ENCODE results near the gene GALNT2. TPM values are rescaled to one million over a fixed set of nuclear protein-coding genes. Genes with fewer than 3 reads are reported as not detected.

GALNT2 gene
- total and polyA plus RNA-seq, 2 experiments from 2014 or later: 17.8 to 48.3 TPM

- no peak overlapping the region for H3K4me3 ChIP-seq
- ATAC-seq (no peak), DNase-seq (ENCODE audit: low spot score) (no peak)
- no peak overlapping the region for H3K4me3 Mint-ChIP-seq
- H3K4me1 ChIP-seq (ENCODE audit: insufficient read depth): peaks cover 2% of the 10 kb centered on the region; the same call in 1 of the 2 replicates
- H2AFZ ChIP-seq: no peak overlapping the region
- no peaks in the 10 kb centered on the region; the same call in 1 of the 2 replicates for H4K20me1 ChIP-seq (replicated peaks; ENCODE audit: insufficient read depth)
- H3K36me3 ChIP-seq (ENCODE audit: insufficient read depth): peaks cover 6% of the 10 kb centered on the region
- H3K4me1 Mint-ChIP-seq: peaks cover 7% of the 10 kb centered on the region
- H3K9me2 ChIP-seq (ENCODE audit: insufficient read depth): no peaks in the 10 kb centered on the region
- H3K27ac ChIP-seq (ENCODE audit: low read depth): no peak overlapping the region
- peaks cover 6% of the 10 kb centered on the region; the same call in 1 of the 3 replicates for H3K9me3 Mint-ChIP-seq
- H3F3A ChIP-seq (replicated peaks; ENCODE audit: low read depth): no peaks in the 10 kb centered on the region
- H3K27ac Mint-ChIP-seq: no peak overlapping the region
- peaks cover 39% of the 10 kb centered on the region for H3K36me3 Mint-ChIP-seq (ENCODE audit: low read depth)
- H3K27me3 Mint-ChIP-seq (ENCODE audit: insufficient read depth, low read depth, poor library complexity): peaks cover 4% of the 10 kb centered on the region
- no peaks in the 10 kb centered on the region for H3K79me2 ChIP-seq (replicated peaks; ENCODE audit: insufficient read depth)
- no peaks in the 10 kb centered on the region for H3K27me3 ChIP-seq (ENCODE audit: insufficient read depth)
- no peak overlapping the region for H3K4me2 ChIP-seq
- TF ChIP-seq ETS1 (IDR thresholded peaks at IDR 0.05): no peak
- TF ChIP-seq CREB1 (CRISPR knock-in tag; IDR thresholded peaks at IDR 0.05; ENCODE audit: low read depth): no peak
- TF ChIP-seq REST (IDR thresholded peaks at IDR 0.05; ENCODE audit: unreplicated experiment): no peak
- no peak for TF ChIP-seq NANOG (IDR thresholded peaks at IDR 0.05; ENCODE audit: borderline replicate concordance)
- no peak for TF ChIP-seq ZNF114 (CRISPR knock-in tag; IDR thresholded peaks at IDR 0.05)
- TF ChIP-seq ZNF462 (CRISPR knock-in tag; IDR thresholded peaks at IDR 0.05): no peak
- no peak for TF ChIP-seq EZH2 (IDR thresholded peaks at IDR 0.05; ENCODE audit: low read depth, unreplicated experiment)
- TF ChIP-seq ZNF331 (CRISPR knock-in tag; IDR thresholded peaks at IDR 0.05; ENCODE audit: low read depth): no peak
- no peak for TF ChIP-seq EZH2phosphoT487 (IDR thresholded peaks at IDR 0.05; ENCODE audit: unreplicated experiment)
- no peak for TF ChIP-seq JUNB (IDR thresholded peaks at IDR 0.05; ENCODE audit: unreplicated experiment)
- no peak for TF ChIP-seq CTCF (conservative IDR thresholded peaks at IDR 0.05; ENCODE audit: low read depth in 2 of 2)
- TF ChIP-seq STAT1 (IDR thresholded peaks at IDR 0.05; ENCODE audit: unreplicated experiment): no peak
- TF ChIP-seq POLR2AphosphoS5 (IDR thresholded peaks at IDR 0.05; ENCODE audit: low read depth): no peak
These were observed 196.6 kb downstream of the GALNT2 start for GRCh38 chr1:230263568-230264195.

Data from GM23338 (cell line).